ENCODE results near the gene SSTR3.

The SSTR3 gene

GRCh38 chr22:37177221-37177620, 35.1 kb downstream of the SSTR3 start:
- Mint-ChIP-seq H3K9me3 (no peaks in the 10 kb centered on the region), H3K27me3 (ENCODE audit: low read depth, poor library complexity) (peaks cover 18% of the 10 kb centered on the region), H3K27ac (peak overlapping the region; percentile 3), H3K4me3 (no peak overlapping the region), H3K4me1 (peaks cover 66% of the 10 kb centered on the region), H3K36me3 (ENCODE audit: low read depth) (no peaks in the 10 kb centered on the region)
- TF ChIP-seq CTCF (IDR thresholded peaks at IDR 0.05) = no peak
- DNase-seq = no peak

- Mint-ChIP-seq H3K4me3 (peak overlapping the region; percentile 16), H3K27ac (peak overlapping the region; percentile 26), H3K36me3 (ENCODE audit: low read depth) (no peaks in the 10 kb centered on the region), H3K4me1 (peaks cover 72% of the 10 kb centered on the region), H3K27me3 (ENCODE audit: low read depth, poor library complexity) (peaks cover 15% of the 10 kb centered on the region), H3K9me3 (no peaks in the 10 kb centered on the region)
- DNase-seq = no peak
- no peak for TF ChIP-seq CTCF (IDR thresholded peaks at IDR 0.05)
Observed at GRCh38 chr22:37176464-37177061, 35.7 kb downstream of the SSTR3 start.

DNA sequence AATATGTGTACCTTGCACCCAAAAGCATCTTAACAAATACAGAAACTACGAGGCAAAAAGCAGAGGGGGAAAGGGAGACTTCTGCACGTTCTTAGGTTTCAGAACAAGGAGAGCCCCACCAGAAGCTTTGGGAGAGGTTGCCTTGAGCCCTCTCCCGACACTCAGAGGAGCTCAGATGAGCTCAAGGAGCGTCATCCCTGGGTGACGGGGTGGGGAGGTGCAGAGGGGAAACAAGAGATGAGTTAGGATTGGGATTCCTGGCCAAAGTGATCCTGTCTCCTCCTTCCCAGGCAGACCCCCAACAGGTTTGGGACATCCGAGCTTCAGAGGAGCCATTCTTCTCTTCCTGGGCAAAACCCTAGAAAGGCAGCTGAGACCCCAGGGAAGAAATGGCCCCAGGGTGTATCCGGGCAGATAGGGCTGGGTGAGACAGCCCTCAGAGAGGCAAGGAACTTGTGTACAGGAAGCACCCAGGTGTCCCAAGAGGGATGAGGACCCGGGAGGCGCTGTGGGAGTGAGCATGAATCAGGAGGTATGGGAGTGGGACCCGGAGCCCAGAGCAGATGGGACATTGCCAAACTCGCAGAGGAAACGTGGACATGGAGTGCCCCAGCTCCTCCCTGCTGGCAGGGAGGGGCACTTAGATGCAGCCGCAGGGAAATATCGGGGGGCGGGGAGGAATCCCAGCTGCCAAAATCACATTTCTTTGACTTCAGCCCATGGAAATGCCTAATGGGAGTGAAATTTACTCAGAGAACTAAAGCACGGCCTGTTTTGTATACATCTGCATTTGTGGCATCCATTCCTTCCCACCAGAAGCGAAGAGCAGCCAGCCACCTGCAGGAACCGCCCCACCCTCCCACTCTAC, 36.6 kb downstream of the SSTR3 start:
- H3K4me3 Mint-ChIP-seq = no peak overlapping the region
- H3K9me3 Mint-ChIP-seq = no peaks in the 10 kb centered on the region
- H3K36me3 Mint-ChIP-seq (ENCODE audit: low read depth) = no peaks in the 10 kb centered on the region
- H3K27me3 Mint-ChIP-seq (ENCODE audit: low read depth, poor library complexity) = peaks cover 15% of the 10 kb centered on the region
- no peak for DNase-seq
- peaks cover 78% of the 10 kb centered on the region for H3K4me1 Mint-ChIP-seq
- no peak for TF ChIP-seq CTCF (IDR thresholded peaks at IDR 0.05)
- H3K27ac Mint-ChIP-seq = peak overlapping the region; percentile 26

DNA sequence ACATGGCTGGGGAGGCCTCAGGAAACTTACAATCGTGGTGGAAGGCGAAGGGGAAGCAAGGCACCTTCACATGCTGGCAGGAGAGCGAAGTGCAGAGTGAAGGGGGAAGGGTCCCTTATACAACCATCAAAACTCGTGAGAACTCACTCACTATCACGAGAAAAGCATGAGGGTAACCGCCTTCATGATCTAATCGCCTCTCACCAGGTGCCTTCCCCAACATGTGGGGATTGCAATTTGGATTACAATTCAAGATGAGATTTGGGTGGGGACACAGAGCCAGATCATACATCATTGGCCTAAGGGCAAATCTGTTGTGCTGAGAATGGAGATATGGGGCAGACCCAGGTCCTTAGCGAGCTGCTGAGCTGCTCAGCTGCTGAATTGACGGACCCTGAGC, 37.3 kb downstream of the SSTR3 start:
- peak overlapping the region; percentile 52 for H3K27ac Mint-ChIP-seq
- peaks cover 74% of the 10 kb centered on the region for H3K4me1 Mint-ChIP-seq

GRCh38 chr22:37173709-37174108, 38.6 kb downstream of the SSTR3 start:
- Mint-ChIP-seq H3K36me3 (ENCODE audit: low read depth) (no peaks in the 10 kb centered on the region), H3K9me3 (no peaks in the 10 kb centered on the region), H3K4me3 (no peak overlapping the region), H3K27ac (no peak overlapping the region), H3K27me3 (ENCODE audit: low read depth, poor library complexity) (peaks cover 21% of the 10 kb centered on the region), H3K4me1 (peaks cover 63% of the 10 kb centered on the region)
- no peak for TF ChIP-seq CTCF (IDR thresholded peaks at IDR 0.05)
- no peak for DNase-seq

More for the DNA sequence above, 37.3 kb downstream of the SSTR3 start:
- Mint-ChIP-seq H3K9me3 (no peaks in the 10 kb centered on the region), H3K4me3 (no peak overlapping the region), H3K36me3 (ENCODE audit: low read depth) (no peaks in the 10 kb centered on the region), H3K27me3 (ENCODE audit: low read depth, poor library complexity) (peaks cover 15% of the 10 kb centered on the region)
- no peak for TF ChIP-seq CTCF (IDR thresholded peaks at IDR 0.05)
- no peak for DNase-seq
